OCI-LY3 (cell line): Measurements from ENCODE around the gene CD40LG.

Source experiments
- EZH2phosphoT487 ChIP-seq: fragments of 200-600 bp; shearing (Covaris generic); IDR thresholded peaks from 2 replicates; pipeline ENCODE4 v1.6.1; 2018; ENCODE audit warnings: antibody characterized with exemption, mixed run types, low read depth
- TF ChIP-seq, protein P1 (sequence below): fragments of 200-600, 300-600 bp; sonication (generic); IDR thresholded peaks from 2 replicates; pipeline ENCODE4 v1.5.1; 2014; ENCODE audit warnings: antibody characterized with exemption, low read length, low read depth

GRCh38 chrX:136652822-136653723 is 5.1 kb downstream of the CD40LG start:
- TF ChIP-seq, protein P1, sequence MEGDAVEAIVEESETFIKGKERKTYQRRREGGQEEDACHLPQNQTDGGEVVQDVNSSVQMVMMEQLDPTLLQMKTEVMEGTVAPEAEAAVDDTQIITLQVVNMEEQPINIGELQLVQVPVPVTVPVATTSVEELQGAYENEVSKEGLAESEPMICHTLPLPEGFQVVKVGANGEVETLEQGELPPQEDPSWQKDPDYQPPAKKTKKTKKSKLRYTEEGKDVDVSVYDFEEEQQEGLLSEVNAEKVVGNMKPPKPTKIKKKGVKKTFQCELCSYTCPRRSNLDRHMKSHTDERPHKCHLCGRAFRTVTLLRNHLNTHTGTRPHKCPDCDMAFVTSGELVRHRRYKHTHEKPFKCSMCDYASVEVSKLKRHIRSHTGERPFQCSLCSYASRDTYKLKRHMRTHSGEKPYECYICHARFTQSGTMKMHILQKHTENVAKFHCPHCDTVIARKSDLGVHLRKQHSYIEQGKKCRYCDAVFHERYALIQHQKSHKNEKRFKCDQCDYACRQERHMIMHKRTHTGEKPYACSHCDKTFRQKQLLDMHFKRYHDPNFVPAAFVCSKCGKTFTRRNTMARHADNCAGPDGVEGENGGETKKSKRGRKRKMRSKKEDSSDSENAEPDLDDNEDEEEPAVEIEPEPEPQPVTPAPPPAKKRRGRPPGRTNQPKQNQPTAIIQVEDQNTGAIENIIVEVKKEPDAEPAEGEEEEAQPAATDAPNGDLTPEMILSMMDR, result no peak
- TF ChIP-seq EZH2phosphoT487, result no peak
